GM19463 (cell line): ENCODE data around the gene AMBRA1.

Source experiments
- ATAC-seq: cut with Tn5 transposase; IDR thresholded peaks from one replicate; pipeline ENCODE4 v1.9.1; 2021; ENCODE audit warnings: mild to moderate bottlenecking, moderate library complexity; ENCODE audit not compliant: unreplicated experiment

AMBRA1 gene

GRCh38 chr11:46408407-46408986, 185.3 kb downstream of the AMBRA1 start:
- no peak for ATAC-seq

GRCh38 chr11:46407635-46408034, 186.2 kb downstream of the AMBRA1 start:
- no peak for ATAC-seq

- no peak for ATAC-seq
Measured at GRCh38 chr11:46404476-46405017, 189.3 kb downstream of the AMBRA1 start.

- ATAC-seq: no peak
Measured at GRCh38 chr11:46402957-46403902, 190.6 kb downstream of the AMBRA1 start.

GRCh38 chr11:46397526-46397925, 196.3 kb downstream of the AMBRA1 start:
- ATAC-seq: no peak

- ATAC-seq: no peak
Measured at GRCh38 chr11:46393759-46394158, 200.1 kb downstream of the AMBRA1 start.

- no peak for ATAC-seq
Measured at GRCh38 chr11:46393231-46393616, 200.6 kb downstream of the AMBRA1 start.

GRCh38 chr11:46392421-46393230, 201.2 kb downstream of the AMBRA1 start:
- peak; percentile 64 for ATAC-seq

- peak; percentile 18 for ATAC-seq
Measured at GRCh38 chr11:46391578-46392420, 202.0 kb downstream of the AMBRA1 start, which contains the start of gene CHRM4. Gene CHRM4 (minus strand): TSS chr11:46391776. CDS start chr11:46386557, 5,219 bp downstream.

GRCh38 chr11:46391186-46391577, 202.6 kb downstream of the AMBRA1 start:
- ATAC-seq: no peak

- ATAC-seq: no peak
Measured at GRCh38 chr11:46390331-46391171, 203.3 kb downstream of the AMBRA1 start.

- peak; percentile 55 for ATAC-seq
Measured at GRCh38 chr11:46389450-46390330, 204.1 kb downstream of the AMBRA1 start.

- ATAC-seq: no peak
Measured at GRCh38 chr11:46388619-46389449, 205.0 kb downstream of the AMBRA1 start.

GRCh38 chr11:46387919-46388618, 205.8 kb downstream of the AMBRA1 start:
- ATAC-seq: no peak

GRCh38 chr11:46387456-46387855, 206.4 kb downstream of the AMBRA1 start:
- ATAC-seq: no peak

GRCh38 chr11:46386674-46387073, 207.1 kb downstream of the AMBRA1 start:
- ATAC-seq: no peak
